Tongue (tissue), 2 donors: ENCODE results near the gene LPP. TPM values are rescaled to one million over a fixed set of nuclear protein-coding genes. Genes with fewer than 3 reads are reported as not detected.

Experiments used
- DNase-seq: peaks from one replicate; pipeline ENCODE4 v3.0.0-alpha.2; 2015
- total RNA-seq: library from RNA; depleted of rRNA; stranded (reverse); fragments of >200 nt; gene quantifications from one replicate; pipeline ENCODE4 v1.2.3, GENCODE V29; 2014

The LPP gene
- total RNA-seq, 1 donor from 2014 or later, result 59.4 TPM

DNA sequence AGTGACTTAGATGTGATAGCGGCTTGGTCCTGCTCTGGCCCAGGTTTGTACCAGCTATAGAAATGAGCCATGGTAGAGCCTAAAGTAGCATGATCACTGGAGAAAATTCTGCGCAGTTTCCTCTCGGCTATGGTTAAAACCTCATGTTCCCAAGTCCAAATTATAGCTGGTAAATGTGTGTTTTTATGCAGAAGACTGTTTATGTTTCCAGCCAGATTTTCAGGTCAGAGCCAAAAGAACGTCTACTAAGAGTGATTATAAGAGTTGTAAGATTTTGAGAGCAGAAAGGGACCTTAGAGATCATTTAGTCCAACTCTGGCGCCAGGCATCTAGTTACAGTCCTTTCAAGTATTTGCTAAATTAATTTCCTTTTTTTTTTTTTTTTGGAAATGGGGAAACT is 333.7 kb downstream of the LPP start:
- peak; percentile 12 for DNase-seq

DNA sequence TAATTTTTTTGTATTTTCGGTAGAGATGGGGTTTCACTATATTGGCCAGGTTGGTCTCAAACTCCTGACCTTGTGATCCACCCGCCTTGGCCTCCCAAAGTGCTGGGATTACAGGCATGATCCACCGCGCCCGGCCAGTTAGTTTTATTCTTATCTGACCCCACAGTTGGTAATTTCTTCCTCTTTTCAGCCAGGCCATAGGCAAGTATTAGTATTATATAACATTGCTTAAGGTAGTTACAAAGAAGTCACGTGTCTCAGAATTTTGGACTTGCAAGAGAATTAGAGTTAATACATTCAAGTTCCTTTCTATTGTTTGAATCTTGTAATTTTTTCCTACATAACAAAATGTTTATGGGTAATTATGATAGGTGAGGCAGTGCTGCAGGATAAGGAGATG is 334.8 kb downstream of the LPP start:
- DNase-seq, result no peak

DNA sequence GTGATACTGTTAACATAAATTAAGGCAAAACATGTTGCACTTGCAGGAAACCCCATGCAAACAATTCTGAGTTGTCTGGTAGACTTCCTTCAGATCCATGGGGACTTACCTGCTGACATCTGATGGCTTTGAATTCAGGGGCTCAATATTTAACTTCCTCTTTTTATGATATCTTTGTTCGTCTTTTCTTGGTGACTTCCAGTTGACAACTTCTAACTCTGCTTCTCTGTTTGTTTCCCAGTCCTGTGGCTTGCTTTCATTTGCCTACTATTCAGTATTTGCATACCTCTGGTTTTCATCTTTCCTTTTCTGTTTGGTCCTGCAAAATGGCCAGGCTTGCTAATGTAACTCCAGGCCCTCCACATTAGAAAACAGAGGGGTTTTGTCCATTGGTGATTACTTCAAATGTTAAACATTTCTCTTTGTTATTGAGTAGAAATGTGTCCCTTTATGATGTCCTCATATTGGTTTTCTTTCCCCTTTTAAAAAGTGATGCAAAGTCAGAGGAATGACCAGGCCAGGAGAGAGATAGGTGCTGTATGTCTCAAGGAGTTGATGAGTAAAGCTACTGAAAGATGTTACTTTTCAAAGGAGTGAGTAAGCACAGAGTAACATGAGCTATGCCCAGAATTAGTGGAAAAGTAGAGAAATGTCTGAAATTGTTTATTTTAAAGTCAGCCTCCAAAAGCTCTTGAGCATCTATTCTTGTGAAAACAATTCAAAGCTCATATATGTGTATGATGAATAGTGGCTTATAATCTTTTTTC is 335.9 kb downstream of the LPP start:
- DNase-seq, result no peak

DNA sequence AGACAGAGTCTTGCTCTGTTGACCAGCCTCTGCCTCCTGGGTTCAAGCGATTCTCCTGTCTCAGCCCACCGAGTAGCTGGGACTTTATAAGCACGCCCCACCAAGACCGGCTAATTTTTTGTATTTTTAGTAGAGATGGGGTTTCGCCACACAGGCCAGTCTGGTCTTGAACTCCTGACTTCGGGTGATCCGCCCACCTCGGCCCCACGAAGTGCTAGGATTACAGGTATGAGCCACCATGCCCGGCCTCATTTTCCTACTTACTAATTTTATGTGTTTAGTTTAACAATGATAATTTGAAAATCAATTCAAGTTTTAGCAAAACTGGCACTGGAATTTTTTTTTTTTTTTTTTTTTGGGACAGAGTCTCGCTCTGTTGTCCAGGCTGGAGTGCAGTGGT is 336.5 kb downstream of the LPP start:
- DNase-seq, result no peak

DNA sequence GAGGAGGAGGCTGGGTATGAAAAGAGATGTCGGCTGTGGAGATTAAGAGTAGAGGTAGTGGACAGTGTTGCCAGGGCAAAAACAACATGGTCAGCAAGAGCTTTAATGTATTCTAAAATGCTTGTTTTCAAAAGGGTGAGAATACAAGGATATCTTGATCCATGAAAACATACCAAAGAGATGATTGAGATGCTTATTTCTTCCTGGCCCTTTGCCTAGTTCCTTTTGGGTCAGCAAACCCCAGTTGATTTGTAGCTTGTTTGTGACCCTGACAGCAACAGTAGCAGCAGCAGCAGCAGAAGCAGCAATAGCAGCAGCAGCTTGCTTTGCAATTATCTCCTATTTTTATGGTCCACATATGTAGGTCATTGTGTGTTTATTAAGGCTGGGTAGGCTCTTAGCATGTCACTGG is 337.3 kb downstream of the LPP start:
- no peak for DNase-seq

DNA sequence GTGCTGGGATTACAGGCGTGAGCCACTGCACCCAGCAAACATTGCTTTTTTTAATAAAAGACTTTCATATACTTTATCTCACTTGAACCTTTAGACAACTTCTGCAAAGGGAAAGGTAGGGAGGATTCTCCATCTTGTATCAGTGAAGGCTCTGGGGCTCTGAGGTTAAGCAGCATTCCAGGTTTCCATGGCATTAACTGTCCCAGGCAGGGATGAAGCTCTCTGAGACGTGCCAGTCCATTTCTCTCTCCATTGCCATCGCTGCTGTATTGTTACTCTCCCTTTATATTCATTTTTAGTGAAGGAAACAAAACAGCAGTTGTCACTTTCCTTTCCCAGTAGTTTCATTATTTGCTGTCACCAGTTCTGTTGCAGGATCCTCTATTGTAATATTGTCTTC is 342.4 kb downstream of the LPP start:
- DNase-seq, result no peak

DNA sequence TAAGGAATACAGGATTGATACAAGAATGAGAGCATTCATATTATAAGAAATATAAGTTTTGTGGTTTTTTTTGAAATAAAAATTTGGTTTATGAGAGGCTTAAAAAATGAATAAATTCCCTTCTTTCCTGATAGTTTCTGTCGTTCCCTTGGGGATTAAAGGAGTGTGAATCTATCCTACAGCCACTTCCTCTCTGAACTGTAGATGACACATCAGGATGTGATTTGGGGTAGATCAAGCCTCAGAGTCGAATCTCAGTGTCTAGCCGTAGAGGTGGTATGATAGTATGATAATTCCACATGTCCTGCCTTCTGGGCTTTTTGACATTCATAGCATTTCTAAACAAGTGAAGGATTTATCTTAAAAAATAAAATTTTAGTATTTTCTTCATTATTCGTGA is 343.1 kb downstream of the LPP start:
- DNase-seq, result no peak

DNA sequence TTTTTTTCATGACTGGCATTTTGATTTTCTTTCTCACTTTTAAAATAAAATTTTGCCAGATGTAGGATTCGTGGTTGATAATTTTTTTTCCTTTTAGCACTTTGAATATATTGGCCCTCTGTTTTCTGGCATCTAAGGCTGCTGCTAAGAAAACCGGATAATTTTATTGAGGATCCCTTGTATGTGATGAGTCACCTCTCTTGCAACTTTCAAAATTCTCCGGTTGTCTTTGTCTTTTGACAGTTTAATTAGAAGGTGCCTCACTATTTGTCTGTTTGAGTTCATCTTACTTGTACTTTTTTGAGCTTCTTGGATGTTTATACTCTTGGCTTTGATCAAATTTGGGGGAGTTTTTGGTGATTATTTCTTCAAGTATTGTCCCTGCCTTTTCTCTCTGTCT is 349.7 kb downstream of the LPP start:
- DNase-seq, result no peak

DNA sequence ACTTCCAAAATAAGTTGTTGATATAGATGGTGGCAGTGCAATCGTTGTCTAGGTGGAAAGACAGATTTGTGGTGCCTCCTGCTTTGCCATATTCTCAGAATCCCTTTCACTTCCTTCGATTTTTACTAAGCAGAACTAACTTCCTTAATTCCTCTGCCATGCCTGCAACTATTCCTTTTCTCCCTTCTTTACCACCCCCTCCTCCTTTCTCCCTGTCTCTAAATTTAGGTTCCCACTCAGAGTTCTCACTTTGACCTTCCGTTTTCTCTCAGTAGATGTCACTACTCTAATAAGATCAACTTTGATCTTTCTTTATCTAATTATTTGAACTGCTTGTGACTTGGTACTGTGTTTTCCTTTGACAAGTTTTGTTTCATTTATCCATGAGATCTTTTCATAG is 351.2 kb downstream of the LPP start:
- DNase-seq, result no peak

DNA sequence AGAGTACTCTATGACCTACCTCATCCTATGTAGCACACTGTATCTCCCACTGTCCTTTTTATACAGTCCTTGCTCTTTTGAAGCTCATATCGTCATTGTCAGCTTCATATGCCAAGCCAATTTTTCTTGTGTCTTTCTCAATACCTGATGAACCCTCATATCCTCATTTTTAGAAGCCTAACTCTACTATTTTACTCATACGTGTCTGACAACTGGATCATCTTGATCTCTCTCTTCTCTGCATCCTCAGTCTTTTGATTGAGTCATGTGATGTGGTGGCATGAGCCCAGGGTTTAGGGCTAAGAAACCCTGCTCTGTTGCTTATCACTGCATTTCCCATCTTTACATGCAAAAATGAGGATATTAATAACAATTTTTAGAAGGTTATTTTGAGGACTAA is 352.0 kb downstream of the LPP start:
- DNase-seq, result no peak

DNA sequence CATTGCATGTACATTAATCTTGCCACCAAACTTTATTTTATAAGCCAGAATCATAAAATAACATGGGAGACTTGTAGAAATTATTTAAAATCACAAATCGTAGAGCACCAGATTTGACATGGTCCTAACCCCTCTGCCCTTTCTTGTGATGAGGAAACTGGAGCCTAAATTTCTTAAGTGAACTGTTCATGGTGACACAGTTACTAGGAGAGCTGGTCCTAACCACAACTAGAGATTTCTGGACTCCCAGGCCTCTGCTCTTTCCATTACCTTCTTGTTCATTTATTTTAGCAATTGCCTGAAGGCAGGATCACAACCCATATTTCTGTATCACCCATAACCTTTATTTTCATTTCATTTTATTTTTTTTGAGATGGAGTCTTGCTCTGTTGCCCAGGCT is 352.5 kb downstream of the LPP start:
- DNase-seq, result no peak

DNA sequence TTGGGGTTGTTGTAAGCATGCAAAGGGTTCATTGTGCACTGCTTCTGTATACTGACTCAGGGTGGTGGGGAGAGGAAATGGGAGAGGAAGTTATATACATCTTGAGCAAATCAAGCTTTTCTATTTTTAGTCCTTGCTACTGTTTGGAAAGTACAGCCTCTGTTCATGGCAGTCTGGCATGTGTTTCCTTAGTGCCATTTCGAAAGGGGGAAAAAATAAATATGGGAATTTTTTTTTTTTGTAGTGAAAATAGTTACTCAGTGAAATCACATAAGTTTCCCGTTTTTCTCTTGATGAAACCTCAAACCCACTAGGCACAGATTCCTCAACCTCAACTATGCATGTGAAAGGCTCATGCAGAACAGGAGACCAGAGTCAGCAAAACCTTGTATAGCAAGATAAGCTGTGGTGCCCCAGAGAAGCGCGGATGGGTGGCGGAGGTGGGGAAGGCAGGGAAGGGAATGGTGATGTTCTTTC is 353.3 kb downstream of the LPP start:
- peak; percentile 35 for DNase-seq

DNA sequence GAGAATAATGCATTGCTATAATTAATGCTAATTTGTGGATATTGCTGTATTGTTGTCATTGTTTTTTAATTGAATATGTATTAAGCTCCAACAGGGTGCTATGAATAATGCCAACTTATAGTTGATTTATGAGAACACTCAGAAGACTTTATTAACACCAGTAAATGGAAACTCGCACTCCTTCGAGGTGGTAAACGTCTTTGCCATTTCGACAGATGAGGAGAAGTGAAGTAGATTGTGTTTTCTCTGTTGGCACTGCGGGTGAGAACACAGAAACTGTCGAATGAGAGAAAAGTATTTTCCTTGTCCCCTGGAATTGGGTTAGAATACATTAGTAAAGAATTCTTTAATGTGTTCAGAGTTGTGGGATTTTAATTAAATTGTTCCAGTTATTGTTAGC is 354.5 kb downstream of the LPP start:
- no peak for DNase-seq

DNA sequence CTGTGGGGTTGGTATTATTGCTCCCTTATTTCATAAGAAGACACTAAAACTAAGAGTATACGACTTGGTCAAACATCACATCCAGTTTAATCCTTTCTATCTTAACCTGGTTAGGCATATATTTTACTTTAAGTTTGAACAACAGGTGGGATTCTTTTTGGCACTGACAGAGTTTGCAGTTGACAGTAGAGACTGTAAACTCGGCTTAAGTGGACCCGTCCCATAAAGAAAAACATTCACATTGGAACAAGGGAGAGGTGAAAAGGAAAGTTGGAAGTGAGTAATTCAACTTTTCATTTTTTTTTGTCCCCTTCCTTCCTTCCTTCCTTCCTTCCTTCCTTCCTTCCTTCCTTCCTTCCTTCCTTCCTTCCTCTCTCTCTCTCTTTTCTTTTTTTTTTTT is 355.4 kb downstream of the LPP start:
- no peak for DNase-seq

DNA sequence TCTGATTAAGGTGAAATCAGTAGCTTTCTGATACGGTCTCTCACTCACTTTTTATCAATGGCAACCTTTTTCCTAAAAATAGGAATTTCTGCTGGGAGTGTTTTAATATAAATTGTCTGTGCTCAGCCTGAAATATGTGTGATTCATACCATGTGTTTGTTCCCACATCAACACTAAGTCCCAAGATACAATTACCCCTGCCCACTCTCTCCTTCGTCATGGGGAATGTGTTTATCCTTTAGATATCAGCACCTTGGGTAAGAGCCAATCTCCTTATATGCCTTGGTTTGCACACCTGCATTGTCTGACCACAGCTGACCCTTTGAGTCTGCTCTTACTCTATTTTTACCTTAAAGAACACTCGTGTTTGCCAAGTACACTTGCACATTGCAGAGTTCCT is 356.4 kb downstream of the LPP start:
- DNase-seq, result peak; percentile 20

DNA sequence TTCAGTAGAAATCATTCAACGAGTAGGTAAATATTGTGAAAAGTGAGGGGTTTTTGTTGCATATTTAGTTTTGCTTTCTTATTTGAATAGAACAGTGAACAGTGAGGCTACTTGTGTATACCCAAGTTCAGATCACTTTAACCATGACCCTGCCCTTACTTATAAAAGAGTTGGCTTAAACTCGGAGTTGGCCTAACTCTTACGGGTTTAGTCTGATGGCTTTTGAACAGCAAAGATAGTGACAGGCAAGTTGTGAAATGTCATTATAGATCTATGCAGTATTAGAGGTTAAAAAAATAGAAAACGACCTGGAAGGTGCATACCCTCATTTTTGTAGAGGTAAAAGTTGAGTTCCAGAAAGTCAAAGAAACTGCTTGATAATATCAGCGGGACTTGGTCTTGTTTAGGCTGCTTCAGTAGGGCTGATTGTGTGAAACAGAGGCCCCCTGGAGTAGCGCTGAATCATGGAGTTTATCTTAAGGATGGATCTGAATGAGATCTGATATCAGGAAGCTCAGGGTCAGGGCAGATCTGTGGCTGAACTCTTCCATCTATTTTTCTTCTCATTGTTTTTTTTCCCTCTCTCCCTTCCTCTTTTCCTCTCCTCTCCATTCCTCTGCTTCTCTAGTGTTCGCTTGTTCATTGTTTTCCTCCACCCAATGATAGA is 359.8 kb downstream of the LPP start:
- DNase-seq, result no peak

DNA sequence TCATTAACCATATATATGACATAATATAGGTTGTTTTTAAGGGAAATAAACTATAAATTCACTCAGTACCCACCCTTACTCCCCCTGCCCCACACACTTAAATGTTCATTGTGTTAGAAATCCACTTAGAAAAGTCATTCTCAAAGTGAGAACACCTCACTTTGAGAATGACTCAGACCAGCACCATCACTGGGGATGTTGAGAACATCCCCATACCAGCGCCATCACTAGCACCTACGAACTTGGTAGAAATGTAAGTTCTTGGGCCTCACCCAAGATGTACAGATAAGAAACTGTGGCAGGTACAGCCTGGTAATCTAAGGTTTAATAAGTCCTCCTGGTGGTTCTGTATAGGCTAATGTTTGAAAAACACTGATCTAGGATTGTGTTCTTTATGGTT is 362.6 kb downstream of the LPP start:
- no peak for DNase-seq

DNA sequence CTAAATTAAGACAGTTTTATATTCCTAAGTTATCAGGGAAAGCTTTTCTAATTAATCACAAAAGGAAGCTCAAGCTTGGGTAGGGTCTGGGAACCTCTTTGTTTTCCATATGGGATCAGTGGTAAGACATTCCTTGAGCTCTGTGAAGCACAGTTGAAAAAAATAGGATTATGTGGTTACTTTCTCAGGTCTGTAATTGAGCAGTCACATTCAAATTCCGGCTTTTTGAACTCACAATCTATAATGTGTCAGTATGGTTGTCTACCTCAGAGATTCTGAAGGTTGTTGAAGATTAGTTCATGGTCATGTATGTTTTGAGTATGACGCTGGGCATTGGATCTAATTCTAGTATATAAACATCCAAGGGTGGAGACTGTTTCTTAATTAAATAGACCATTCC is 364.5 kb downstream of the LPP start:
- no peak for DNase-seq

DNA sequence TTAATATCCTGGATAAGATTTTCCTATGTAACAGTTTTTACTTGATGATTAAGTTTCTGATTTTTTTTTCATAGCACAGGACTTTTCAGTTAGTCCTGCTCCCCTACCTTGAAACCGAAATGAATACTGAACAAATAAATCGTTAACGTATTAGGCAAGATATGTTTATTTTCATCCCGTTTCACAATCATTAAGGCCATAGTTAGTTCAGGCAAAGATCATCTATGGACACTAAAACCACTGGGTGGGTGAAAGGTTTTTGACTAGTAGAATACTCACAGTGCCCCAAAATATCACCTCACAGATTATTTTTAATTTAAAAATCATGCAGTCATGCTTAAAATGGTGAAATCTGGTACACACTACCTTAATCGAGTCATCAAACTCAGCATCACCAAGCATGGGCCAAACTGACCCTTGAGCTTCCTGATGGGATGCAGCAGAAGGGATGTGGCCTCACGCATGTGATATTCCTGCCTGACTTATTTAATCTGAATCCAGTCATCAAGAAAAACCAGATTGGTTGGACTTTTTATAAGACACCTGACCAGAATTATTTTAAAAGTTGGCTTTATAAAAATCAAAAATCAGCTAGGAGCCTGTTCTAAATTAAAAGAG is 365.0 kb downstream of the LPP start:
- no peak for DNase-seq

DNA sequence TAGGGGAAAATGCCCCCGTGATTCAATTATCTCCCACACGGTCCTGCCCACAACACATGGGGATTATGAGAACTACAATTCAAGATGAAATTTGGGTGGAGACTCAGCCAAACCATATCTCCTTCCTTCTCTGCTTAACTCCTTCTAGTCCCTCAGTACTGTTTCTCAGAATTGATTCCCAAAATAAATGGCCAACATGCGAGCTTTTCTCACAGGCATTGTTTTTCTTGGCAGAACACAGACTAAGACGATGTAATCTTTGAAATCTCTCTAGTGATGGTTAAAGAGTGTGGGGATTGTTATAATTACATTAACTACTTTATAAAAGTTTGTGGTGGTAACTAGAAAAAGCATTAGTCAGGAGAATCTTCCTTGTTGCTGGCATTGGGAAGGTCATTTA is 366.5 kb downstream of the LPP start:
- DNase-seq, result no peak

DNA sequence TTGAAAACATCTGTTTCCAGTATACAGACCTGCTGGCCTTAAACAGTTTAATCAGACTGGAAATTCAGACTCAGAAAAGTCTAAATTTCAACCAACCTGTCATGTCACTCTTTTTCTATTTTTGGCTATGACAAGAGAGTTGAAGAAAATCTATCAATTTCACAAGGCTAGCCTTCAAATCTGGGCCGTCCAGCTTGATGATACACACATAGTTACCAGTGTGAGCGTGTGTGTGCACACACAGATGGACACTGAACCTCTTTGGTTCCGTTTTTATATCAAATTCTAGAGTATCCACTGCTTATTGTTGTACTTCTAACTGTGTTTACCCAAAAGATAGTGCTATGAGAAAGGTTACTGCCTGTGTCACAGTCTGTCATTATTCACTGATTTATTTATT is 368.2 kb downstream of the LPP start:
- no peak for DNase-seq

DNA sequence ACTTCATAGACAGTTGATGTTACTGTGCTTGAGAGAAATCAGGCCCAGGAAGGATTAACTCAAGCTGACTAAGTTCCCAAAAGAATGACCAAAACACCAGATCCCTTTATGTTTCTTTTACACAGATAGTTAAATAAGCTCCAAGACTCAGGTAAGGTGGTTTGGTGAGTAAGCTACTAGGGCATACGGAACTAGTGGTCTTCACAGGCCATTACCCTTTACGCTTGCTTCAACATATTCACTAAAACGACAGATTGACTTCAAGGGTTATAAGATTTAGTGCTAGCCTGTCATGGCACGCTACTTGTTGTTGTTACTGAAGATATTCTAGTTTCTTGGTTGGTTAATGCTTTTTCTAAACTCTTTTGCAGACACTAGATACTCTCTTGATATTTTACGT is 369.3 kb downstream of the LPP start:
- no peak for DNase-seq

DNA sequence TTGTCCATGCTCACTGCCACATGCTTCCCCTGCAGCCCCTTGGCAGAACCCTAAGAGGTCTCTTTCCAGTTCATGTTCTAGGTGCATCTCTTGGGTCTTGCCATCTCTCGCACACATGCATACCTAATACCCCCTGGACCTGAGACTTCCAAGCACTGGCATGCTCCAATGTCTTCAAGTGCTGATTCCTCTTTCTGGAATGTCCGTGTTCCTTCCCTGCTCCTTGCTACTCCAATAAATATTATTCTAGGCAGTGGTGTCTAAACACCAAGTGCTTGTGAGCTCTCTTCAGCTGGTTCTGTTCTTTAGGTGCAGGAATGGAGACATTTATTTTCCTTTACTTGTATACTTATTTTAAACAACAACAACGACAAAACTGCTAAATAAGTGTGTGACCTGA is 370.1 kb downstream of the LPP start:
- DNase-seq, result no peak

DNA sequence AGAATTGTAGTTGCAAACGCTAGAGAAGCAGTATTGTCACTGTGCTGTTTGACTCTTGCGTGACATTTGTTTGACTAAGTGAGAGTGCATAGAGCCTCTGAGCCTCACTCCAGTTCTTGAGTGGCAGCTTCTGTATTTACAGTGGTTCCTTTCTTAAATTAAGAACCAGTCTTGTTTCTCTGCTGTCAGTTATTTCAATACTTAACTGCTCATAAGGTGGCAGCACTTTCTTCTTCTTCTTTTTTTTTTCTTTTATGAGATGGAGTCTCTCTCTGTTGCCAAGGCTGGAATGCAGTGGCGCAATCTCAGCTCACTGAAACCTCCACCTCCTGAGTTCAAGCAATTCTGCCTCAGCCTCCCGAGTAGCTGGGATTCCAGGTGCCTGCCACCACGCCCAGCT is 372.1 kb downstream of the LPP start:
- DNase-seq, result no peak
